ENCODE measurements around the gene S100PBP. TPM values are rescaled to one million over a fixed set of nuclear protein-coding genes. Genes with fewer than 3 reads are reported as not detected.

S100PBP gene
- total and polyA plus RNA-seq, 10 of the 15 experiments (the other 5 are each of a cell fraction or from before 2014, with no cell fraction given): 17.0 to 98.3 (median 40.6) TPM

DNA sequence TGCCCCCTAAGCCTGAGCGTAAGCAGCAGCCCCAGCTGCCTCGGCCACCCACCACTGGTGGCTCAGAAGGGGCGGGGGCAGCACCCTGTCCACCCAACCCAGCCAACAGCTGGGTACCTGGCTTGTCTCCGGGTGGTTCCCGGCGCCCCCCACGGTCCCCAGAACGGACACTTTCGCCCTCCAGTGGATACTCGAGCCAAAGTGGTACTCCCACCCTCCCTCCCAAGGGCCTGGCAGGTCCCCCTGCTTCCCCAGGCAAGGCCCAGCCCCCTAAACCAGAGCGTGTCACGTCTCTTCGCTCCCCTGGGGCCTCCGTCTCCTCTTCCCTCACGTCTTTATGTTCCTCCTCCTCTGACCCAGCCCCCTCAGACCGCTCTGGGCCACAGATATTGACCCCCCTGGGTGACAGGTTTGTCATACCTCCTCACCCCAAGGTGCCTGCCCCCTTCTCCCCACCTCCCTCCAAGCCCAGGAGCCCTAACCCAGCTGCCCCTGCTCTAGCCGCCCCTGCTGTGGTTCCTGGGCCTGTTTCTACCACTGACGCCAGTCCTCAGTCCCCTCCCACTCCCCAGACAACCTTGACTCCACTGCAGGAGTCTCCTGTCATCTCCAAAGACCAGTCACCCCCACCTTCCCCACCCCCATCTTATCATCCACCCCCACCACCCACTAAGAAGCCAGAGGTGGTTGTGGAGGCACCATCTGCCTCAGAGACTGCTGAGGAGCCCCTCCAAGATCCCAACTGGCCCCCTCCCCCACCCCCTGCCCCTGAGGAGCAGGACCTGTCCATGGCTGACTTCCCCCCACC lies 46.5 kb upstream of the S100PBP start:
- SMC1A ChIA-PET (ENCODE audit: uncharacterized antibody, unreplicated experiment): interaction anchor here (0.5 to 5.1 kb wide), 3 partner anchors 9 to 369 kb away, joined by 5 to 33 read pairs (median 12); no protein-coding TSS in a partner anchor
- POLR2A ChIA-PET: no interaction called here
- CTCF ChIA-PET: interaction anchor here (0.6 to 7.2 kb wide), 4 partner anchors 38 to 251 kb away, joined by 3 to 163 read pairs (median 4); no protein-coding TSS in a partner anchor

More for the DNA sequence above, 46.5 kb upstream of the S100PBP start:
- Histone ChIP-seq H3K4me3 (no peak overlapping the region), H2AFZ (ENCODE audit: control insufficient read depth, low read depth, low read length) (no peak overlapping the region), H3K79me2 (ENCODE audit: control insufficient read depth, insufficient read depth, low read length) (no peaks in the 10 kb centered on the region), H3K27ac (ENCODE audit: control insufficient read depth, insufficient read depth) (no peak overlapping the region), H3K4me1 (ENCODE audit: control insufficient read depth, insufficient read depth, low read length) (no peaks in the 10 kb centered on the region), H3K36me3 (ENCODE audit: control insufficient read depth in 2 of 2, insufficient read depth in 2 of 2, low read length in 1 of 2) (peaks cover 14 to 17% of the 10 kb centered on the region in 2 experiments), H3K9ac (ENCODE audit: control insufficient read depth, insufficient read depth, low read length) (no peak overlapping the region), H3K4me2 (ENCODE audit: control insufficient read depth, insufficient read depth) (no peak overlapping the region), H4K20me1 (ENCODE audit: control insufficient read depth, insufficient read depth) (no peaks in the 10 kb centered on the region), H3K9me3 (replicated peaks; ENCODE audit: control insufficient read depth, insufficient read depth, low read length) (no peaks in the 10 kb centered on the region), H3K27me3 (replicated peaks in 1 of 2; ENCODE audit: control insufficient read depth in 2 of 2, insufficient read depth in 2 of 2, low read length in 1 of 2) (no peaks in the 10 kb centered on the region)
- FAIRE-seq (no peak), ATAC-seq (no peak), DNase-seq (ENCODE audit: low read depth, low spot score) (no peak)
- no TSS peak for BruUV-seq (replicated peaks)
- in situ Hi-C loops (cut with MboI): no loop called here
- no peak for TF ChIP-seq RAD51 (IDR thresholded peaks at IDR 0.05)
- TF ChIP-seq FOXM1 (IDR thresholded peaks at IDR 0.05; ENCODE audit: low read depth, low read length): no peak
- no peak for TF ChIP-seq NR2F1 (conservative IDR thresholded peaks at IDR 0.05)
- TF ChIP-seq ZNF24 (IDR thresholded peaks at IDR 0.05): no peak
- TF ChIP-seq CHD4 (IDR thresholded peaks at IDR 0.05): no peak
- no peak for TF ChIP-seq KAT2A (conservative IDR thresholded peaks at IDR 0.05; ENCODE audit: control insufficient read depth, low read depth, low read length)
- TF ChIP-seq CBX5 (IDR thresholded peaks at IDR 0.05; ENCODE audit: low read depth): no peak
- TF ChIP-seq ZNF217 (IDR thresholded peaks at IDR 0.05): no peak
- no peak for TF ChIP-seq FOS (IDR thresholded peaks at IDR 0.05; ENCODE audit: borderline replicate concordance, extremely low read depth, insufficient read length)
- no peak for TF ChIP-seq IRF4 (IDR thresholded peaks at IDR 0.05; ENCODE audit: low read depth, low read length)
- TF ChIP-seq SP1 (IDR thresholded peaks at IDR 0.05; ENCODE audit: low read depth, low read length): no peak
- TF ChIP-seq, protein P1, sequence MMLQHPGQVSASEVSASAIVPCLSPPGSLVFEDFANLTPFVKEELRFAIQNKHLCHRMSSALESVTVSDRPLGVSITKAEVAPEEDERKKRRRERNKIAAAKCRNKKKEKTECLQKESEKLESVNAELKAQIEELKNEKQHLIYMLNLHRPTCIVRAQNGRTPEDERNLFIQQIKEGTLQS (IDR thresholded peaks at IDR 0.05; ENCODE audit: borderline replicate concordance, extremely low read depth, low read depth, low read length): no peak
- TF ChIP-seq WRNIP1 (IDR thresholded peaks at IDR 0.05; ENCODE audit: borderline replicate concordance, low read depth, low read length): no peak
- intact Hi-C loops (cut with micrococcal nuclease; ENCODE audit: unreplicated experiment): loop anchor here (5.0 kb wide), 1 partner anchor 369 kb away; no protein-coding TSS in a partner anchor
- 56% methylated on average over 10 of the region's 18 CpGs for whole genome bisulfite sequencing (ENCODE audit: insufficient coverage, insufficient replicate concordance, low lambda C conversion rate, missing lambda C conversion rate)
- RAD21 ChIA-PET (ENCODE audit: unreplicated experiment): interaction anchor here (6.0 kb wide), 1 partner anchor 58 kb away, joined by 65 read pairs; no protein-coding TSS in a partner anchor

Measured in GM12878 (cell line).